Measurements from ENCODE around the gene HHAT.

The HHAT gene

DNA sequence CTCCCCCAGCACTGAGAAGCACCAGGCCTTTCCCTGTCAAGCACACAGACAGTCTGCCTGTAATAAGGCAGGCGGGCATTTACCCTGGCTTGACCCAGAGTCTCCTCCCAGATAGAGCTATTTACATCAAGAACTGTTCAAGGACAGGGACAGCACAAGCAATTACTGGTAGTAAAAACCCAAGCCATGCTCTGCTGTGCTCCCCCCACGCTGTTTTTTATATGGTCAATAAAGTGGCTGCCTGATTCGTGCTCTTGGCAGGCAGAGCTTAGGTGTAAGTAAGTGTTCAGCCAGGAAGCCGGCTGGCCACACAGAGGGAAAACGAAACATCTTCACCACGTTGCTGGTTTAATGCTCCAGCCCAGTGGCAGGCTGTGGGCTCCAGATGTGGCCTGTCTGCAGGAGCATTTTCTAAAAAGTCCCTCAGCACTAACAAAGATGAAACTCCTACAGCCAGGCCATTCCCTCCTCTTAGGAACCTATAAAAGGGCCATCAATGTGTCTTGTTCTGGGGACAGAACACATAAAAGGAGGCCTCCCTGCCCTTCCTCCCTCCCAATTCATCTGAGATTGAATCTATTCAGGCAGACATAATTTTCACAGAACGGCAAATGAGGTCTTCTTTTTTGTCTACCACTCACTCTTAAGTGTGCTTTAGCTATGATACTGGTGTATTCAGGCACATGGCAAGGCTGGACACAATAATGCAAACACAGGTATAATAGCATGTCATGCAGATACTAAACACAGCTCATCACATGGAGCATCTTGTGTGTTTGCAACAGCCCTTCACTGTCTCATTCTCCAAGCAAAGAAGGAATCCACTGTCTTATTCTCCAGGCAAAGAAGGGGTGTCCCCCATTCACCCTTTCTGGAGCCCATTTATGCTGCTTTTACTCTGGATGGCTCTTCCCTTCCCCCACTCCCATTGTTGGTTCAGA, 378.9 kb downstream of the HHAT start:
- no peak for DNase-seq

- no peak for DNase-seq
Measured at GRCh38 chr1:210709701-210710100, 381.0 kb downstream of the HHAT start.

DNA sequence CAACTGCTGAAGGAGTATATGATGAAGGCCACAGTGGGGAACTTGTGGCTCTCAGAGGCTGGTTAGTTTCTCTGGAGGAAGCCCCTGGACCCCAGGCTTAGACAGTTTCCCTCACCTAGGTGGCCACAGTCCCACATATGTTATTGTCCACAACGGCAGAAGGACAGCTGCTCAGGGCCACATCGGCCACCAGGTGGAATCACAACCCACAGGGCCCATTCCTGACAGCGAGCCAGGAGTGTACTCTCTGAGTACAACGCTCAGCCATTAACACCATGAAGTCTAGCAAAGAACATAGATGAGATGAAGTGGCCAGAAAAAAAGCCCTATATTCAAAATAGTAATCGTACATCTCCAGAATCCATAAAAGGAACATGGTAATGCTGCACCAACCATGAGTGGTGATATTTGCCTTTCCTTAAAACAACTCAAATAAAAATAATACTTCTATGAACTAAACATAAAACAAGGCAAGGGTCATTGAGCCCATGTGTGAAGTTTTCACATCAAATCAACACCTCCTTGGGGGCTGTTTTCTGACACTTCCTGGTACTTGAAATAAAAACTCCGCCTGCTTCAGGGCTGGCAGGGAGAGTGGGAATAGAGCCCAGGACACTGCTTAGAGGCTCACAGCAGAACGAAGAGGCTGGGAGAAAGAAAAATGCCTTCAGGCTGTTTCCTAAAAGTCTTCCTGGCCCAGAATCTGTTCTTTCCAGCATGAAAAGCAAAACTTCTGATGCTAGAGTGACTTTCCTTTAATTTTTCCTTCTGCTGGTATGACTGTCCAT, 383.3 kb downstream of the HHAT start:
- DNase-seq = no peak

DNA sequence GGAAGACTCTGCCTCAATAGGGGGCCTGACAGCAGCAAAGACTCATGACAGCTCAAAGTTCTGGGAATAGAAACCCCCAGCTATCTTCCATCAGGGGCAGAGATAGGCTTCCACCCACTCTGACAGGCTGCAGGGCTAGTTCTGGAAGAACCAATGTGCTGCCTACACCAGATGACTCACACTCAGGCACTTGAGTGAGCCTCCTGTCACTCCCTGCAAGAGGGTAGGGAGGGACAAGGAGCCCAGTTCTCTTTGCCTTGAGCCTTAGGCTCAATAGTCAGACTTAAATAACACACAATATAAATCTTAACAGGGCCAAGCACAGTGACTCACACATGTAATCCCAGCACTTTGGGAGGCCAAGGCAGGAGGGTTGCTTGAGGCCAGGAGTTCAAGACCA, 386.4 kb downstream of the HHAT start:
- peak in 1 of 51 donors; percentile 55 for DNase-seq

DNA sequence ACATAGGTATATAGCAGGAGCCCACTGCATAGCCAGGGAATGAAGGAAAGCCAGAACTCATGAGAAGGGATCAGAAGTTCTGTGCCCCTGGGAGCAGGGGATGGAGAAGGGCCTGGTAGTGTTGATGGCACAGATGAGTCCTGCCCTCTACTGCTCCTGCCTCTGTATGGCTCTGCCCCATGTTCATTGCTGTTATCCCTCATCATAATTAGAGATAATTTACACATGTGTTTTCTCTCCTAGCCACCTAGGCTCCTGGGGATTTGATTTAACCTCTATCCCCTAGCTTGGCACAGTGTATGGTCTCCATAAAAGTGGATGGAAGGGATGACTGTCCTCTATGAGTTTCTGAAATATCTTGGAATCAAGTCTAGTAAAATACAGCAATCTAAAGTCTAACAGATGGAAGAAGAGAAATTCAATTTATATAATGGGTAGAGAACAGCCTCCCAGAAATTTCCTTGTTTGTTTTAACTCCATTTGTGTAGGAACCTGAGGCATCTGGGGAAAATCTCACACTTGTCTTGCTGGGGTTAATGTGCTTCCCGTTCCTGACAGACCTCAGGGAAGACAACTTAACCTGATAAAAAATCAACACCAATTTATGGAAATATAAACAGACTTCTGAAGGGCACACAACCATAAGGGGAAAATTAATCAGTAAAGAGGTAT, 393.8 kb downstream of the HHAT start:
- no peak for DNase-seq

GRCh38 chr1:210723646-210724045, 394.9 kb downstream of the HHAT start:
- no peak for DNase-seq

- no peak for DNase-seq
Measured at GRCh38 chr1:210724768-210725167, 396.1 kb downstream of the HHAT start.

All from hypothalamus (tissue), 51 donors.